Measurements from ENCODE around the gene NLRP9. TPM values are rescaled to one million over a fixed set of nuclear protein-coding genes. Genes with fewer than 3 reads are reported as not detected.

The NLRP9 gene
- total RNA-seq, 1 donor from 2014 or later: not detected

DNA sequence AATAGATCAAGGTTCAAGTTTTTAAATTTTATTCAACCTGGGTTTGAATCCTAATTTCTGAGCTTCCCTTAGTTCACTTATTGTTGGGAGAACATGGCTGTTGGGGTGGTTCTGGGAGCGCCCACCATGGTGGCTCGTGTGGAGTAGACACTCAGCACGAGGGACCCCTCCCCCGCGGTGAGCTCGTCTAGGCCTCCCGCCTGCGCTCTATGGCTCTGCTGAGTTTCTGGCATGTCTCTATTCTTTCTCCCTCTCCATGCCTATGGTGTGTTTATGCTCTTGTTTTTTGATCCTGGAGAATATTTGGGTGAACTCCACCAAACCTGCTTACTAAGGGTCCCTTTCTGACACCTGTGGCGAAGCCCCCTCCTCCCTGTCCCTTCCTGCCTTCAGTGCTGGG is 64.7 kb downstream of the NLRP9 start:
- DNase-seq: no peak

DNA sequence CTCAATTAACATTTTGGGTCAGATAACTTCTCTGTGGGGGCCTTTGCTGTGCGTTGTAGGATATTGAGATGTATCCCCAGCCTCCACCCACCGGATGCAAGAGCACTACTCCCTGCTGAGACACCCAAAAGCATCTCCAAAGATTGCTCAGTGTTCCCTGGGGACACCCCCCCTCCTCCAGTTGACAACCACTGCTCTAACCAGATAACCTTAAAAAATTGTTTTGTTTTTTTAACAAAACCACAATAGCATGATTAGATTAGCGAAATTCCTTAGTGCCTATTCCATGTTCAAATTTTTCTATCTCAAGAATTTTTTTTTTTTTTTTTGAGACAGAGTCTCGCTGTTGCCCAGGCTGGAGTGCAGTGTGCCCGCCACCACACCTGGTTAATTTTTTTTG is 65.8 kb downstream of the NLRP9 start:
- no peak for DNase-seq

DNA sequence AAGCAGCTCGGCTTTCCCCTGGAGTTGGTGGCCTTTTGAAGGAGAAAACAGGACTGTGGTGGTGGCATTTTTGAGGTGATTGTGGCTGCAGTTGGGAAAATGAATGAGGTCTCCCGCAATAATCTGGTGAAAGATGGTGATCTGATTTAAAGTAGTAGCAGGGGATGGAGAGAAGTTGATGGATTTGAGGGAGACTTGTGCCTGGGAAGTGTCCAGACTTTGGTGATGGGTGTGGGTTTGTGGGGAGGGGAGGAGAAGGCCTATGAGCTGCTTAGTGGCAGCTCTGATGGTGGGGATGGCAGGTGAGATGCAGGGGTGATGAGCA is 67.2 kb downstream of the NLRP9 start:
- DNase-seq: no peak

DNA sequence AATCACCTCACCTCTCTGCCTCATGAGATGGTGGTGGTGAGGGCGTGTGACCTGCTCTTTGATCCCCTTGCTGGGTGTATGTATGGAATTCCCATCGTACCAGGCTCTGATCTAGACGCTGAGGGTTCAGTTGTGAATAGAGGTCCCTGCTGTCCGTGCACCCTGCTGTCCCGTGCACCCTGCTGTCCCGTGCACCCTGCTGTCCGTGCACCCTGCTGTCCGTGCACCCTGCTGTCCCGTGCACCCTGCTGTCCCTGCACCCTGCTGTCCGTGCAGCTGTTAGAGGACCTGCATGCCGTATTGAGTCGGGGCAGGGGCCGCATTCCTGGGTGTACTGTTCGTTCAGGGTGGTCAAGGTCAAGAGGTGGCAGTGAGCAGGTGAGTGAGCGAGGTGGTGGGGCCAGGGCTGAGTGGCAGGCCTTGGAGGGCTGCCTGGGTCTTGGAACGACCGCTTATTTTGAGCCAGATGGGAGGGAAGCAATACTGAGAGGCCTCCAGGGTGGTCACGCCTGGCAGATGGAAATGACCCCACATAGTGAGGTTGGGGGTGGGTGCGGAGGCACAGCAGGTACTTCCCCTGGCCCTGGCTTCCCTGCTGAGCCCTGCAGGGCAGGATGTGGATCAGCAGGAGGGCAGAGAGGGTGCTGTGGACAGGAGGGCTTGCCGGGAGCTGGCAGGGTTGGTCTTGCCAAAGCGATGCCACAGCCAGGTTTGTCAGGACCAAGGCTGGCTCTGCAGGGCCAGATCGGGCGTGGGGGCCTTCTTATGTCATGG is 67.7 kb downstream of the NLRP9 start:
- no peak for DNase-seq

DNA sequence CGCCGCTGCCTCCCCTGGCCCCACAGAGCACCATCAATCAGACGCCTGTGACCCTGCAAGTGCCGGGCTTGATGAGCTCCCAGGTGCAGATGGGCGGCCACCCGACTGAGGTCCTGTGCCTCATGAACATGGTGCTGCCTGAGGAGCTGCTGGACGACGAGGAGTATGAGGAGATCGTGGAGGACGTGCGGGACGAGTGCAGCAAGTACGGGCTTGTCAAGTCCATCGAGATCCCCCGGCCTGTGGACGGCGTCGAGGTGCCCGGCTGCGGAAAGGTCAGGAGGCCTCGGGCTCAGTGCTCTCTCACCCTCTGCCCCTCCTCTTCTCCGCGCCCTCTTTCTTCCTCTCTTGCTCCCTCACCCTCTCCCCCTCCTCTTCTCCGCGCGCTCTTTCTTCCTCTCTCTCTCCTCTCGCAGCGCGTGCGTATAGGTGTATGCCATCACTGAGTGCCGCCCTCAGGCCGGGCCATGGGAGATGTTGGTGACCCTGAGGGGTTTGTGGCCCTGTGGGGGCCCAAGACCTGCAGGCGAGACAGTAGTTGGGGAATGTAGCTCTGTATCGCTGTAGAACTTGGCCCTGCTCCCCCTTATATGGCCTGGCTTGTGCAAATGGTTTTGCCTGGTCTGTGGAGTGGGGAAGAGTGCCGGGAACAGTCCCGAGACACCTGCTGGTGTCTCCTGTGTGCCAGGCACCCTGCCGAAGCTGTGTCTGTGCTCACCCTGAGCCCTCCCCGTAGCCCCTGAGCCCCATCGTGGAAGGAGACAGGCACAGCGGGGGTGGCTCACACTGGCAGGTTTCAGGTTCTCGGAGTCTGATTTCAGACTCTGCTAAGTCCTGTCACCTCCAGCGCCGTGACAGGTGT is 68.6 kb downstream of the NLRP9 start:
- no peak for DNase-seq

DNA sequence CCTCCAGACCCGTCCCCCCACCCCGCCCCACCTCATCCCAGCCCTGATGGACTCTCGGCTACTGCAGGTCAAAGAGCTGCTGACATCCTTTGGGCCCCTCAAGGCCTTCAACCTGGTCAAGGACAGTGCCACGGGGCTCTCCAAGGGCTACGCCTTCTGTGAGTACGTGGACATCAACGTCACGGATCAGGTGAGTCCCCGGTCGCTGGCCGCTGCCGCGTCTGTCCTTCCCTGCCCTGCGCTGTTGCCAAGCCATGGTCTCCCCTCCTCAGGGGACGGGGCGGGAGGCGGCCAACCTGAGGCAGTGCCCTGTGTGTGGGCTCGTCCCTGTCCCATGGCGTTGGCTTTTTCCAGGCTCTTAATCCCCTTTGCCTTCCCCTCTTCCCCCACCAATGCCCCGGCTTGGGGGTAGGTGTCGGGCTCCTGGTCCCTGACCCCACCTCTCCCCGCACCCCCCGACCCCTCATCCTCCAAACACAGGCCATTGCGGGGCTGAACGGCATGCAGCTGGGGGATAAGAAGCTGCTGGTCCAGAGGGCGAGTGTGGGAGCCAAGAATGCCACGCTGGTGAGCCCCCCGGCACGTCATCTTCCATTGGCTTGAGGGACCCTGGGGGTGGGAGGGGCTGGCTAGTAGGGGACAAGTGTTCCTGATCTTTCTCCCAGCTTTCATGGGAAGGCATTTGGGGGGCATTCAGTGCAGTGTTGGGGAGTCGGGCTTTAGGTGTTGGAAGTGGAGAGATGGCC is 69.4 kb downstream of the NLRP9 start:
- no peak for DNase-seq

DNA sequence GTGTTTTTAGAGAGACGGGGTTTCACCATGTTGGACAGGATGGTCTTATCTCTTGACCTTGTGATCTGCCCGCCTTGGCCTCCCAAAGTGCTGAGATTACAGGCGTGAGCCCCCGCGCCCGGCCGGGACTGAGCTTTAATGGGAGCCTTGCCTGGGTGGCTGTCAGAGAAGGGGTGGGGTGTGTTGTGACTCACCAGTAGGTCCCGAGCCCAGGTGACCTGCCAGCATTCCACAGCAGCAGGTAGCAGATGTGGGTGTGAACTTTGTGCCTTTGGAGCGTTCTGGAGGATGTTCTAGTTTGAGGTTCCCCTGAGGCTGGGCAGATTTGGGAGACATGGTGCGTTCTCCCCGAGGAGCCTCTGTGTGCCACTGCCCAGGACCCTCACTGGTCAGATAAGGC is 70.2 kb downstream of the NLRP9 start:
- DNase-seq: no peak

DNA sequence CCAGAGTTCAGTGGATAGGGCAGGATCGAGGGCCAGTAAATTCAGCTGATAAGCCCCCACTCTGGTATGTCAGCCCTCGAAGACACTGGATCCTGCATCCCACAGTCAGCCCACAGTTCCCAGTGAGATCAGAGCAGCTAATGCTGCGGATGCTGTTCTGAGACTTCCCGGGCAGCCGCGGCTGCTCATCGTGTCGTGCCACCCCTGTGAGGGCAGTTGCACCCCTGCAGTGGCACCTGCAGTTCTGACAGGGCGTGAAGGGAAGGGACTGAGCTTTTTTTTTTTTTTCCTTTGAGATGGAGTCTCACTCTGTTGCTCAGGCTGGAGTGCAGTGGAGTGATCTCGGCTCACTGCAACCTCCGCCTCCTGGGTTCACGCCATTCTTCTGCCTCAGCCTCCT is 70.7 kb downstream of the NLRP9 start:
- no peak for DNase-seq

DNA sequence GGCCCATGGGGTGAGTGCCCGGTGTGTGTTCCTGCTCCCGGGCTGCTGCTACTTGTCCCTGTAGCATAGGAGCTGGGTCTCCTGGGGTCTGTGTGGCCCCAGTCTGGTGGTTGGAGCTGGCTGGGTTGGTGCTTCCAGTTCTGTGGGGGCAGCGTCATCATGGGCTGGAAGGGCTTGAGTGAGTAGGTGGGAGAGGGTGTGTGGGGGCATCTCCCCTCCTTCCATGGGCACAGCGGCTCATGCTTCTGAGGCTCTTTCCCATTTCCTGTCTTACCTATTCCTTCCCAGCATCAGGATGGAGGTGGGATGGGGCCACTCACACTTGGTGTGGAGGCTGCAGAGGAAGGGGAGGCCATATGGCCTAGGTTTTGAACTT is 71.2 kb downstream of the NLRP9 start:
- DNase-seq: no peak

DNA sequence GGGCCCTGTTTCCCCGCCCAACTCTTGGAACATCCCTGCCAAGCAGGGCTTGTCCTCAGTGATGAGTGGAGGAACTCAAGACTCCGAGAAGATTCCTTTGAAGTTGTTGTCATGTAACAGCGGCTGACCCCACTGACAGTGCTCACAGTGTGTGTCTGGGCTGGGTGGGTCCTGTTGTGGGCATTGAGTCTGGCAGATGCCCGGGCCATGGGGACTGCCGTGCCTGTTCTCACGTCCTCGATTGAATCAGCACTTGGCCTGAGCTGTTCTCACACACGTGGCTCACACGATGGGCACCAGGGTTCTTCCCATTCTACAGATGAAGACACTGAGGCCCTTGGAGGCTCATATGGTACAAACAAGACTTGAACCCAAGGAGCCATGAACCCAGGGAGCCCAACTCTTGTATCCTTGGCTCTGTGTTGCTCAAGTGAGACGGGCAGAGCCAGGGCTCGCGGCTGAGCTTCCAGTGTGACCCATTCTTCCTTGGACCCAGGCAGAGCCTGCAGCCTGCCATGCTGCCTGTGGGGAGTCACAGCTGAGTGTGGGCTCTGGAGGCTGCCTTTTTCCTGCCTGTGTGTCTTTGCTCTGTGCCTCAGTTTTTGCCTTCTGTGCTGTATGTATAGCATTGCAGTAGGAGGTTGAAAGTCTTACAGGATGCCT is 71.7 kb downstream of the NLRP9 start:
- DNase-seq: no peak

DNA sequence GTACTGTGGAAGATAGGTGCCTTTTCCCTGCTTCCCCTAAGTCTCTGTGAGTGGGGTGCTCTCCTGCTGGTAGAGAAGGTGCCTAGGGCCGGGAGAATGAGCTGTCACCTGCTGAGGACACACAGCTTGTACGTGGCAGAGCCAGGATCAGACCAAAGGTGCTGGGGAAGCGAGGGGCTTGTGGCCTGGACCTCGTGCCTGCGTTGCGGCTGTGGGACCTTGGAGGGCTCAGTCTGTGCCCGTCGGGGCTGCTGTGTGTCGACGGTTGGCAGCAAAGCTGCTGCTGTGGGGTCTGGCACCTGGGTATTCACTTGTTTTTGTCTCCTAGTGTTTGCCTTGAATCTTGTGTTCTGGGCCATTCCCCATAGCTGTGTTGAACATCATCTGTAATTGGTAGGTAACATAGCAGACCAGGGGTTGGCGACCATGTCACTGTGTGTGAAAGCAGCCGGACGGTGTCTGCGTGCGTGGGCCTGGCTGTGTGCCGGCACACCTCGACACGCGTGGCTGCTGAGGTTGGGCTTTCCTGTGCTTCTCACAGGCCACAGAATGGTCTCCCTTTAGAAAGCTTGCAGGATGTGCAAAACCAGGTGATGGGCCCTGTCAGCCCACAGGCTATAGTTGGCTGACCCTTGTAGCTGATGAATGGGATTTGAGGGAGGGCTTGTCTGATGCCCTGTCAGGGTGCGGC is 74.2 kb downstream of the NLRP9 start:
- DNase-seq: no peak

DNA sequence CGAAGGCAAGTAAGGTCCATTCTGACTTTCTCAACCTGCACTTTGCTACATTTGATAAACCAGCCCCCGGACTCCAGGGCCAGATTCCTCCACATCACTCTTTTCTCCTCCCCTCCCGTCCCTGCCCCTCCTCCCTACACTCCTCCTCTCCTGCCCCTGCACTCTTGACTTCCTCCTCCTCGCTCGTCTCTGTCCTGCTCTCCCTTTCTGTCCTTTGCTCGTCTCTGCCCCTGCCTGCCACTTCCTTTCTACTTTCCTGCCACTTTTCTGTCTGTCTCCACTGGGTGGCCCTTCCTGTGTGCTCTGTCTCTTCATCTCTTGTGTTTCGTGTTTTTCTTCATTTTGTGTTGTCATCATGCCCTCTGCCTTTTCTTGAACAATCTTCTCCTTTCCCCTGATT is 76.4 kb downstream of the NLRP9 start:
- no peak for DNase-seq

DNA sequence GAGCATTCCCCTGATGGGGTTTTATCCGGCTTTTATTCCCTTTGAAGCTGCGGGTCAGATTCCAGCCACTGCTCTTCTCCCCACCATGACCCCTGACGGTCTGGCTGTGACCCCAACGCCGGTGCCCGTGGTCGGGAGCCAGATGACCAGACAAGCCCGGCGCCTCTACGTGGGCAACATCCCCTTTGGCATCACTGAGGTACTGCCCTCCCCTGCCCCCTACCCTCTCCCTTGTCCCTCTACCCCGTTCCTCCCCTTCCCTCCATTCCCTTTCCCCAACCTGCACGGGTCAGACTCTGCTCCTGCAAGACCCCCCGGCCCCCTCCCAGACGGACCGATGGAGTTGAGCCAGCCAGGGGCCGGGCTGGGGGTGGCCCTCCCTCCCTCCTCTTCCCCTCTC is 77.2 kb downstream of the NLRP9 start:
- DNase-seq: no peak

DNA sequence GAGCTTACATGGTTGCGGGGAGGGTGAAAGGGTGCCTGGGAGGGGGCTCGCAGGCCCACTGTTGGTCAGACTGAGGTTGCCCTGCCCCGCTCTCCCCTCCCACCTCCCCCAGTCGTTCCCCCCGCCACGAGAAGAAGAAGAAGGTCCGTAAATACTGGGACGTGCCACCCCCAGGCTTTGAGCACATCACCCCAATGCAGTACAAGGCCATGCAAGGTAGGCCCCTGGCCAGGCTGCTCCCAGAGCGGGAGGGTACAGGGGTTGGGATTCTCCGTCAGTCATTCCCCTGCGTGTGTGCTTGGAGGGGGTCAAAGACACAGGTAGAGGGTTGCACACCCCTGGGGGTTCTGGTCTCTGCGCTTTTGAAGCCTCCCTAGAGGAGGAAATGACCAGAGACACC is 77.8 kb downstream of the NLRP9 start:
- no peak for DNase-seq

DNA sequence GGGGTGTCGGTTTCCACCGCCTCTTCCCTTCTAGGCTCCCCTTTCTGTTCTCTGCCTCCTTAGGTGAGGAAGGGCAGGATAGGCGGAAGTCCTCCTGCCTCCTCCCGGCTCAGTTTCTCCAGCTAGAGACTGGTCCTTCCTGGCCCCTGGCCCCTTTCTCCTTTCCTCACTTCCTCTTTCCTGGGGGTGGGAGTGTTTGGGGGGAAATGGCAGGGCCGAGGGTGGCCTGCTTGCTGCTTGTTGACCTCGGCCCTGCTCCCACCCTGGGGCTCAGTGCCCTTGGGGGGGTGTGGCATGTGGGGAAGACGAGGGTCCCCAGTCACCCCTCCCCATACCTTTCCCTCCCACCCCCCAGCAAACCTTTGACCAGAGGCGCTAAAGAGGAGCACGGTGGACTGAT is 78.4 kb downstream of the NLRP9 start:
- DNase-seq: no peak

DNA sequence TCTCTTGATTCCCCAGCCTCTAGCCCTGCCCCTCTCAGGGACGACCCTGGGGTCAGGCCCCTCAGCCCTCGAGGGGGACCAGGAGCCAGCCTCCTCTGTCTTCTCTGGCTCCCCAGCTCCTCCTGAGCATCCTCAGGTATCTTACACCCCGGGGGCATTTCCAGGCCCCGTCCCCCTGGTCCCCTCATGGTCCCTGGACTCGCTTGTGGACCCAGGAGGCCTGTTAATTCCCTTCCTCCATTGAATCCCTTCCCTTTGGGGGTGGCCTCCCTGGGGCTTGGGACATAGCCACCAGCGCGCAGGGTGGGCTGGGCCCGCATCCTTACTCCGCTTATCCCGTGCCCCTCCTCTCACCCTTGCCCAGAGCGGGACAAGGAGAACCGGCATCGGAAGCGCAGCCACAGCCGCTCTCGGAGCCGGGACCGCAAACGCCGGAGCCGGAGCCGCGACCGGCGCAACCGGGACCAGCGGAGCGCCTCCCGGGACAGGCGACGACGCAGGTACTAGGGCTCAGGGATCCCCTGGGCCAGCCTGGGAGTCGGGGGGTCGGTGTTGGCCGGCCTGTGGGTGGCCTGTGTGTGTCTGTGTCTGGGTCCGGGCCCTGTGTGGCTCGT is 79.2 kb downstream of the NLRP9 start:
- no peak for DNase-seq

Small RNAs within 50 kb of the gene (small RNA-seq; reads per million reads assigned to genes)
- not detected for gene AC010525.2

Other genes with a start within 250 kb of the NLRP9 start
- gene SSC5D, start 250.0 kb downstream of the NLRP9 start, total RNA-seq: 0.31 TPM
- gene SBK2, start 201.3 kb downstream of the NLRP9 start, total RNA-seq: not detected
- 0.31 TPM for gene SBK3, start 192.9 kb downstream of the NLRP9 start, total RNA-seq
- gene ZNF579, start 157.6 kb downstream of the NLRP9 start, total RNA-seq: 4.2 TPM
- gene FIZ1, start 138.9 kb downstream of the NLRP9 start, total RNA-seq: 4.1 TPM
- gene ZNF524, start 138.1 kb downstream of the NLRP9 start, total RNA-seq: 2.8 TPM
- 1.2 TPM for gene ZNF865, start 132.8 kb downstream of the NLRP9 start, total RNA-seq
- gene ZNF784, start 113.8 kb downstream of the NLRP9 start, total RNA-seq: 5.1 TPM
- gene ZNF580, start 97.4 kb downstream of the NLRP9 start, total RNA-seq: 4.8 TPM
- gene ZNF581, start 94.8 kb downstream of the NLRP9 start, total RNA-seq: 5.6 TPM
- gene CCDC106, start 90.2 kb downstream of the NLRP9 start, total RNA-seq: 7.8 TPM
- gene U2AF2, start 83.4 kb downstream of the NLRP9 start, total RNA-seq: 65.8 TPM
- gene EPN1, start 63.2 kb downstream of the NLRP9 start, total RNA-seq: 20.7 TPM
- not detected for gene RFPL4A, start 20.7 kb upstream of the NLRP9 start, total RNA-seq
- not detected for gene RFPL4AL1, start 30.7 kb upstream of the NLRP9 start, total RNA-seq
- not detected for gene NLRP11, start 93.6 kb upstream of the NLRP9 start, total RNA-seq
- under 0.01 TPM for gene NLRP4, start 98.1 kb upstream of the NLRP9 start, total RNA-seq
- not detected for gene NLRP13, start 193.9 kb upstream of the NLRP9 start, total RNA-seq
- not detected for gene NLRP8, start 209.4 kb upstream of the NLRP9 start, total RNA-seq
- gene NLRP5, start 248.4 kb upstream of the NLRP9 start, total RNA-seq: not detected

Data from occipital lobe (tissue), 3 donors.